ENCODE measurements around the gene PIN4.
A peak's percentile ranks its signal among the peaks of the same experiment; 100 is the strongest.
"Not testable (repeated sequence)": the region's sequence is repeated elsewhere in the genome, so short reads cannot be mapped to it uniquely, and the experiment has no call there.

PIN4 gene

GRCh38 chrX:72181178-72182125, at the start of gene PIN4:
PIN4 (plus strand) TSS chrX:72181757; CDS start chrX:72181786, 29 bp downstream.
- peak; percentile 60 for DNase-seq

- no peak for DNase-seq
Observed at GRCh38 chrX:72132456-72132855, 49.1 kb upstream of the PIN4 start.

- no peak for DNase-seq
Observed at GRCh38 chrX:72133851-72134546, 47.6 kb upstream of the PIN4 start.

- DNase-seq: no peak
Observed at GRCh38 chrX:72137846-72138495, 43.6 kb upstream of the PIN4 start.

GRCh38 chrX:72139538-72139937, 42.0 kb upstream of the PIN4 start:
- DNase-seq: no peak

GRCh38 chrX:72141372-72142004, 40.1 kb upstream of the PIN4 start:
- DNase-seq: no peak

- no peak for DNase-seq
Observed at GRCh38 chrX:72142094-72142793, 39.3 kb upstream of the PIN4 start.

GRCh38 chrX:72142794-72143608, 38.6 kb upstream of the PIN4 start:
- no peak for DNase-seq

GRCh38 chrX:72143609-72143907, 38.0 kb upstream of the PIN4 start:
- no peak for DNase-seq

- DNase-seq: no peak
Observed at GRCh38 chrX:72145181-72145580, 36.4 kb upstream of the PIN4 start.

- DNase-seq: no peak
Observed at GRCh38 chrX:72146527-72146926, 35.0 kb upstream of the PIN4 start.

GRCh38 chrX:72158773-72159172, 22.8 kb upstream of the PIN4 start:
- DNase-seq: no peak

GRCh38 chrX:72159769-72160168, 21.8 kb upstream of the PIN4 start:
- DNase-seq: no peak

- no peak for DNase-seq
Observed at GRCh38 chrX:72165551-72165950, 16.0 kb upstream of the PIN4 start.

GRCh38 chrX:72169008-72169728, 12.4 kb upstream of the PIN4 start:
- peak; percentile 1 for DNase-seq

- not testable (repeated sequence) for DNase-seq
Observed at GRCh38 chrX:72176289-72176688, 5.3 kb upstream of the PIN4 start.

GRCh38 chrX:72176981-72177380, 4.6 kb upstream of the PIN4 start:
- DNase-seq: no peak

GRCh38 chrX:72180539-72180938, 1.0 kb upstream of the PIN4 start:
- no peak for DNase-seq

- DNase-seq: no peak
Observed at GRCh38 chrX:72182924-72183323, 1.4 kb downstream of the PIN4 start.

- no peak for DNase-seq
Observed at GRCh38 chrX:72201836-72202536, 20.4 kb downstream of the PIN4 start.
